SHP77 treated with DMSO at 0.1 percent for 48 hours (cell line): ENCODE measurements around the gene SSX1.
A peak's percentile ranks its signal among the peaks of the same experiment; 100 is the strongest.
"Not testable (repeated sequence)": the region's sequence is repeated elsewhere in the genome, so short reads cannot be mapped to it uniquely, and the experiment has no call there.

ENCODE experiments used
- DNase-seq: peaks from one replicate; lab custom pipeline; 2025; lab: John Stamatoyannopoulos, UW

Gene SSX1

DNA sequence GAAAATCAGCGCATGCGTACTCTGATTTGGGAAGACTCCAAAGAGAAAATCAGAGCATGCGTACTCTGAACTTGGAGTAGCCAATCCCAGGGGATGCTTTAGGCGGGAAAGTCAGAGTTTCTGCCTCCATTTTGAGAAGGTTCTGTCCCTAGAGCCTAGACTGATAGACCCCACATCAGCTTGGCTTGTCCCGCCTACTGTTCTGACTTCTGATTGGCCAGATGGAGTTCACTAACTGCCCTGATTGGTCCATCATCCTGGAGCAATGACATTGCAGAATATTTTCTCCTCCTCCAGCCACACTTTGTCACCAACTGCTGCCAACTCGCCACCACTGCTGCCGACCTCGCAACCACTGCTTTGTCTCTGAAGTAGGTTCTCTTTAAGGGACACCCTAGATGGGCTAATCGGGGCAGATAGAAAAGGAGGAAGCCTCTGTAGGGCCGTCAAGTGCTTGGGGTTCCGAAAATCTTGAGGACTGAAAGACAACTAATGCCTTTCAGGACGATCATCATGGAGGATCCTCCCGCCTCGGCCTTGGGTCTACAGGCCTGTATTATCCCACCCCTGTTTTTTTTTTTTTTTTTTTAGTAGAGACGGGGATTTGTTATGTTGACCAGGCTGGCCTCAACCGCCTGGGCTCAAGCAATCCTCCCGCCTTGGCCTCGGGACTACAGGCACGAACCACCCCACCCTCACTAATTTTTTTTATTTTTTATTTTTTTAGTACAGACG is at the start of gene SSX1:
Gene SSX1, plus strand, starts transcription at position 331 of the 735 bp plus-strand sequence. CDS start 1,850 bp downstream, outside the sequence.
- DNase-seq = peak; percentile 70

DNA sequence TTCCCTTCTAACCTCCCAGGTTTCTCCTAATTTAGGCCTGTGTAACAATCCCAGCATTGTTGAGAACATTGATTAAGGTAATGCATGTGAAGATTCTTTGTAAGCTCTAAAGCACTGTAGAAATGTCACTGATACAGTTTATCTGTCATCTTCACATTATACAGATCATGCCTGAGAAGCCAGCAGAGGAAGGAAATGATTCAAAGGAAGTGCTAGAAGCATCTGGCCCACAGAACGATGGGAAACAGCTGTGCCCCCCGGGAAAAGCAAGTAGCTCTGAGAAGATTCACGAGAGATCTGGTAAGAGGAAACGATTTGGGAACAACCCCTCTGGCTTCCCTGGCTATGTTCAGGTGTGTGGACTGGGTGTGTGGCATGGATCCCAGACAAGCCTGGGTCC is 40.9 kb upstream of the SSX1 start:
- not testable (repeated sequence) for DNase-seq

- DNase-seq = not testable (repeated sequence)
Observed at GRCh38 chrX:48224196-48224595, 31.0 kb upstream of the SSX1 start.

DNA sequence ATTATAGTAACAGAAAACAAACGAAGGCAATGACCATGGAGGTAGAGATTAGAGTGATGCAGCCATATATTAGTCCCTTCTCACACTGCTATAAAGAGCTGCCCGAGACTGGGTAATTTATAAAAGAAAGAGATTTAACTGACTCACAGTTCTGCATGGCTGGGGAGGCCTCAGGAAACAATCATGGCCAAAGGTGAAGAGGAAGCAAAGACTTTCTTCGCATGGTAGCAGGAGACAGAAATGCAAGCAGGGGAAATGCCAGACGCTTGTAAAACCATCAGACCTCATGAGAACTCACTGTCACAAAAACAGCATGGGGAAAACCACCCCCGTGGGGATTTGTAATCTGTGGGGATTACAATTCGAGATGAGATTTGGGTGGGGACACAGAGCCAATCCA is 2.2 kb upstream of the SSX1 start:
- not testable (repeated sequence) for DNase-seq

- not testable (repeated sequence) for DNase-seq
Observed at GRCh38 chrX:48274365-48274764, 19.2 kb downstream of the SSX1 start.

- no peak for DNase-seq
Observed at GRCh38 chrX:48278958-48279357, 23.8 kb downstream of the SSX1 start.

- not testable (repeated sequence) for DNase-seq
Observed at GRCh38 chrX:48280729-48281128, 25.5 kb downstream of the SSX1 start.

DNA sequence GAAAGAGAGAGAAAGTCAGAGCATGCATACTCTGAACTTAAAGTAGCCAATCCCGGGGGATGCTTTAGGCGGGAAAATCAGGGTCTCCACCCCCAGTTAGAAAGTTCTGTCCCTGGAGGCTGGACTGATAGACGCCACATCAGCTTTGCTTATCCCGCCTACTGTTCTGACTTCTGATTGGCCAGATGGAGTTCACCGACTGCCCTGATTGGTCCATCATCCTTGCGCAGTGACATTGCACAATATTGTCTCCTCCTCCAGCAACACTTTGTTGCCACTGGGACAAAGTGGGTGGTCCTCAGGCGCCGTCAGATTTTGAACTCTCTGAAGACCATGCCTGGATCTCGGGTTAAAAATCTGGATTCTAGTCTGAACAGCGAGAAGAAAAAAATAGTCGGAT is 51.0 kb downstream of the SSX1 start:
- DNase-seq = no peak

- DNase-seq = not testable (repeated sequence)
Observed at GRCh38 chrX:48313996-48314395, 58.8 kb downstream of the SSX1 start.
